ENCODE results near the gene DTD1. TPM values are rescaled to one million over a fixed set of nuclear protein-coding genes. Genes with fewer than 3 reads are reported as not detected.

The DTD1 gene
- total and polyA plus RNA-seq, 2 of the 13 experiments (the other 11 are each of a cell fraction or from before 2014, with no cell fraction given), result 41.2 to 79.3 TPM

- FAIRE-seq (no peak), ATAC-seq (no peak), DNase-seq (ENCODE audit: low spot score) (no peak)
- no peak overlapping the region for H3K4me2 ChIP-seq (ENCODE audit: low read depth, low read length)
- no peak for TF ChIP-seq POLR2G (IDR thresholded peaks at IDR 0.05; ENCODE audit: low read depth, low read length)
- TF ChIP-seq MEIS1 (CRISPR knock-in tag; IDR thresholded peaks at IDR 0.05; ENCODE audit: borderline replicate concordance), result no peak
- TF ChIP-seq SP4 (CRISPR knock-in tag; IDR thresholded peaks at IDR 0.05), result no peak
- no peak for TF ChIP-seq ZNF678 (CRISPR knock-in tag; IDR thresholded peaks at IDR 0.05)
- TF ChIP-seq SMAD1 (CRISPR knock-in tag; IDR thresholded peaks at IDR 0.05; ENCODE audit: borderline replicate concordance, low read depth), result no peak
- TF ChIP-seq, protein P1, sequence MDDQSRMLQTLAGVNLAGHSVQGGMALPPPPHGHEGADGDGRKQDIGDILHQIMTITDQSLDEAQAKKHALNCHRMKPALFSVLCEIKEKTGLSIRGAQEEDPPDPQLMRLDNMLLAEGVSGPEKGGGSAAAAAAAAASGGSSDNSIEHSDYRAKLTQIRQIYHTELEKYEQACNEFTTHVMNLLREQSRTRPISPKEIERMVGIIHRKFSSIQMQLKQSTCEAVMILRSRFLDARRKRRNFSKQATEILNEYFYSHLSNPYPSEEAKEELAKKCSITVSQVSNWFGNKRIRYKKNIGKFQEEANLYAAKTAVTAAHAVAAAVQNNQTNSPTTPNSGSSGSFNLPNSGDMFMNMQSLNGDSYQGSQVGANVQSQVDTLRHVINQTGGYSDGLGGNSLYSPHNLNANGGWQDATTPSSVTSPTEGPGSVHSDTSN (CRISPR knock-in tag; IDR thresholded peaks at IDR 0.05; ENCODE audit: borderline replicate concordance), result no peak
- no peak for TF ChIP-seq ZNF256 (CRISPR knock-in tag; conservative IDR thresholded peaks at IDR 0.05)
- no peak for TF ChIP-seq NR2F2 (IDR thresholded peaks at IDR 0.05; ENCODE audit: borderline replicate concordance, low read depth)
- no peak for TF ChIP-seq RFXAP (CRISPR knock-in tag; IDR thresholded peaks at IDR 0.05; ENCODE audit: borderline replicate concordance)
- TF ChIP-seq, protein P2, sequence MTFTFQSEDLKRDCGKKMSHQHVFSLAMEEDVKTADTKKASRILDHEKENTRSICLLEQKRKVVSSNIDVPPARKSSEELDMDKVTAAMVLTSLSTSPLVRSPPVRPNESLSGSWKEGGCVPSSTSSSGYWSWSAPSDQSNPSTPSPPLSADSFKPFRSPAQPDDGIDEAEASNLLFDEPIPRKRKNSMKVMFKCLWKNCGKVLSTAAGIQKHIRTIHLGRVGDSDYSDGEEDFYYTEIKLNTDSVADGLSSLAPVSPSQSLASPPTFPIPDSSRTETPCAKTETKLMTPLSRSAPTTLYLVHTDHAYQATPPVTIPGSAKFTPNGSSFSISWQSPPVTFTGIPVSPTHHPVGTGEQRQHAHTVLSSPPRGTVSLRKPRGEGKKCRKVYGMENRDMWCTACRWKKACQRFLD (CRISPR knock-in tag; IDR thresholded peaks at IDR 0.05; ENCODE audit: borderline replicate concordance), result no peak
- TF ChIP-seq STAG1 (CRISPR knock-in tag; IDR thresholded peaks at IDR 0.05), result no peak
- TF ChIP-seq, protein P3, sequence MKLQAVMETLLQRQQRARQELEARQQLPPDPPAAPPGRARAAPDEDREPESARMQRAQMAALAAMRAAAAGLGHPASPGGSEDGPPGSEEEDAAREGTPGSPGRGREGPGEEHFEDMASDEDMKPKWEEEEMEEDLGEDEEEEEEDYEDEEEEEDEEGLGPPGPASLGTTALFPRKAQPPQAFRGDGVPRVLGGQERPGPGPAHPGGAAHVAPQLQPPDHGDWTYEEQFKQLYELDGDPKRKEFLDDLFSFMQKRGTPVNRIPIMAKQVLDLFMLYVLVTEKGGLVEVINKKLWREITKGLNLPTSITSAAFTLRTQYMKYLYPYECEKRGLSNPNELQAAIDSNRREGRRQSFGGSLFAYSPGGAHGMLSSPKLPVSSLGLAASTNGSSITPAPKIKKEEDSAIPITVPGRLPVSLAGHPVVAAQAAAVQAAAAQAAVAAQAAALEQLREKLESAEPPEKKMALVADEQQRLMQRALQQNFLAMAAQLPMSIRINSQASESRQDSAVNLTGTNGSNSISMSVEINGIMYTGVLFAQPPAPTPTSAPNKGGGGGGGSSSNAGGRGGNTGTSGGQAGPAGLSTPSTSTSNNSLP (IDR thresholded peaks at IDR 0.05; ENCODE audit: low read depth, low read length), result no peak
- TF ChIP-seq ZNF83 (CRISPR knock-in tag; IDR thresholded peaks at IDR 0.05; ENCODE audit: borderline replicate concordance), result no peak
- TF ChIP-seq RFX5 (IDR thresholded peaks at IDR 0.05; ENCODE audit: low read depth, low read length), result no peak
- no peak for TF ChIP-seq ZFP82 (CRISPR knock-in tag; IDR thresholded peaks at IDR 0.05; ENCODE audit: borderline replicate concordance)
- TF ChIP-seq ZNF614 (CRISPR knock-in tag; IDR thresholded peaks at IDR 0.05; ENCODE audit: borderline replicate concordance), result no peak
- TF ChIP-seq MEIS2 (CRISPR knock-in tag; IDR thresholded peaks at IDR 0.05), result no peak
- no peak for TF ChIP-seq ZNF660 (CRISPR knock-in tag; IDR thresholded peaks at IDR 0.05; ENCODE audit: borderline replicate concordance, low read depth)
- no peak for TF ChIP-seq MAFK (conservative IDR thresholded peaks at IDR 0.05 in 1 of 2, IDR thresholded peaks at IDR 0.05 in 1 of 2; ENCODE audit: low read length in 2 of 2)
- no peak for TF ChIP-seq ETV5 (CRISPR knock-in tag; IDR thresholded peaks at IDR 0.05; ENCODE audit: borderline replicate concordance)
- H2AFZ ChIP-seq (ENCODE audit: low read length), result no peak overlapping the region
- 36% methylated on average over 2 of the region's 2 CpGs for WGBS (ENCODE audit: low lambda C conversion rate)
- no peak overlapping the region for H3K27ac ChIP-seq (ENCODE audit: extremely low read length, insufficient read depth, low read length)
- in situ Hi-C loops (cut with HindIII; ENCODE audit: extremely low pct_ligation_motif_present, low pct_unique_long_range_greater_than_20kb), result no loop called here
- no TSS peak for BruUV-seq (replicated peaks)
- no peaks in the 10 kb centered on the region; a peak in 2 of 5 replicates for H3K27me3 ChIP-seq (ENCODE audit: control insufficient read depth in 1 of 2, insufficient read depth in 2 of 2, low read length in 2 of 2)
- no peaks in the 10 kb centered on the region for H3K4me1 ChIP-seq (ENCODE audit: insufficient read depth, low read length)
- ChIA-PET CTCF (ENCODE audit: low intra/inter-chr PET ratio, low total read pairs) (no interaction called here), POLR2A (no interaction called here)
- H3K36me3 ChIP-seq (replicated peaks in 1 of 2; ENCODE audit: control insufficient read depth in 1 of 2, insufficient read depth in 2 of 2, low read length in 2 of 2), result no peaks in the 10 kb centered on the region
- H3K79me2 ChIP-seq (ENCODE audit: insufficient read depth, low read length), result no peaks in the 10 kb centered on the region
- H3K9ac ChIP-seq (ENCODE audit: insufficient read depth, low read depth, low read length), result no peak overlapping the region
- intact Hi-C loops (cut with micrococcal nuclease; ENCODE audit: unreplicated experiment), result no loop called here
- no peak overlapping the region for H3K4me3 ChIP-seq (replicated peaks in 1 of 3; ENCODE audit: insufficient read depth in 1 of 3, low read depth in 2 of 3, low read length in 3 of 3)
- H3K9me3 ChIP-seq (ENCODE audit: low read length), result no peaks in the 10 kb centered on the region
- H4K20me1 ChIP-seq (ENCODE audit: insufficient read depth, low read length), result no peaks in the 10 kb centered on the region
These were observed 186.4 kb downstream of the DTD1 start for GRCh38 chr20:18774207-18774606.
